Astrocyte of the cerebellum (primary cell): ENCODE measurements around the gene AIFM2.
"Not testable (repeated sequence)": the region's sequence is repeated elsewhere in the genome, so short reads cannot be mapped to it uniquely, and the experiment has no call there.

ENCODE experiments used
- DNase-seq: peaks from one replicate; pipeline ENCODE4 v3.0.0-alpha.2; 2011; ENCODE audit warnings: low read depth
- H3K4me3 ChIP-seq: 2 replicates; pipeline ENCODE4 v1.5.1; 2011; ENCODE audit warnings: mild to moderate bottlenecking, low read depth, low read length, moderate library complexity
- in situ Hi-C: cut with HindIII; loops from 2 replicates; pipeline ENCODE4 v1.10.0; 2017; ENCODE audit warnings: low sequenced_read_pairs
- TF ChIP-seq, protein P1 (sequence below): IDR thresholded peaks from 2 replicates; pipeline ENCODE4 v1.5.1; 2012; ENCODE audit warnings: low read length, low read depth, moderate library complexity, mild to moderate bottlenecking; ENCODE audit errors: missing control alignments

Gene AIFM2

DNA sequence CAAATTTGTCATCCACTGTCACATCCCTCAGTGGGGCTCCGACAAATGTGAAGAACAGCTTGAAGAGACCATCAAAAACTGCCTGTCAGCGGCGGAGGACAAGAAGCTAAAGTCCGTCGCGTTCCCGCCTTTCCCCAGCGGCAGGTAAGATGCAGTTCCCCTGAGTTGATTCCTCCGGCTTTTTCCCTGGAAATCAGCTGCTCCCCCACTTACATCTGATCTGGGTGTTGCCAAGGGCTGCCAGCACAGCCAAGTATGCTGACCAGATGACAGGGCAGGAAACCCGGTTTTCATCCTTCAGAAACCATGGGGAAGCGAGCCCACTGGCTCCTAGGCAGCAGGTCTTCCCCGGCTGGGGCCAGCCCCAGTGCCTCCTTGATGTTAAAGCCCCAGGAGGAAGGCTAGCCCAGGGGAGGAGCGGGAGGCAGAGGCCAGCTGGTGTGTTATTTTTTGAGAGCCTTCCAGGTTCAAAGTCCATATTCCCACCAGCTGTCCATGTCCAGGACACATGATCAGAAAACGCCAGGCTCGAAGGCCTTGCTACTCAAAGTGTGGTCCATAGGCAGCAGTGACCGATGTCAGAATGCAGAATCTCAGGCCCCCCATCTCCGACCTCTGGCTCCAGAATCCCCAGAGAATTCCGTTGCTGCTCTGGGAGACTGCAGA lies 23.4 kb downstream of the AIFM2 start:
- in situ Hi-C loops, result no loop called here
- H3K4me3 ChIP-seq, result no peak overlapping the region
- DNase-seq, result no peak
- TF ChIP-seq, protein P1, sequence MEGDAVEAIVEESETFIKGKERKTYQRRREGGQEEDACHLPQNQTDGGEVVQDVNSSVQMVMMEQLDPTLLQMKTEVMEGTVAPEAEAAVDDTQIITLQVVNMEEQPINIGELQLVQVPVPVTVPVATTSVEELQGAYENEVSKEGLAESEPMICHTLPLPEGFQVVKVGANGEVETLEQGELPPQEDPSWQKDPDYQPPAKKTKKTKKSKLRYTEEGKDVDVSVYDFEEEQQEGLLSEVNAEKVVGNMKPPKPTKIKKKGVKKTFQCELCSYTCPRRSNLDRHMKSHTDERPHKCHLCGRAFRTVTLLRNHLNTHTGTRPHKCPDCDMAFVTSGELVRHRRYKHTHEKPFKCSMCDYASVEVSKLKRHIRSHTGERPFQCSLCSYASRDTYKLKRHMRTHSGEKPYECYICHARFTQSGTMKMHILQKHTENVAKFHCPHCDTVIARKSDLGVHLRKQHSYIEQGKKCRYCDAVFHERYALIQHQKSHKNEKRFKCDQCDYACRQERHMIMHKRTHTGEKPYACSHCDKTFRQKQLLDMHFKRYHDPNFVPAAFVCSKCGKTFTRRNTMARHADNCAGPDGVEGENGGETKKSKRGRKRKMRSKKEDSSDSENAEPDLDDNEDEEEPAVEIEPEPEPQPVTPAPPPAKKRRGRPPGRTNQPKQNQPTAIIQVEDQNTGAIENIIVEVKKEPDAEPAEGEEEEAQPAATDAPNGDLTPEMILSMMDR, result no peak

DNA sequence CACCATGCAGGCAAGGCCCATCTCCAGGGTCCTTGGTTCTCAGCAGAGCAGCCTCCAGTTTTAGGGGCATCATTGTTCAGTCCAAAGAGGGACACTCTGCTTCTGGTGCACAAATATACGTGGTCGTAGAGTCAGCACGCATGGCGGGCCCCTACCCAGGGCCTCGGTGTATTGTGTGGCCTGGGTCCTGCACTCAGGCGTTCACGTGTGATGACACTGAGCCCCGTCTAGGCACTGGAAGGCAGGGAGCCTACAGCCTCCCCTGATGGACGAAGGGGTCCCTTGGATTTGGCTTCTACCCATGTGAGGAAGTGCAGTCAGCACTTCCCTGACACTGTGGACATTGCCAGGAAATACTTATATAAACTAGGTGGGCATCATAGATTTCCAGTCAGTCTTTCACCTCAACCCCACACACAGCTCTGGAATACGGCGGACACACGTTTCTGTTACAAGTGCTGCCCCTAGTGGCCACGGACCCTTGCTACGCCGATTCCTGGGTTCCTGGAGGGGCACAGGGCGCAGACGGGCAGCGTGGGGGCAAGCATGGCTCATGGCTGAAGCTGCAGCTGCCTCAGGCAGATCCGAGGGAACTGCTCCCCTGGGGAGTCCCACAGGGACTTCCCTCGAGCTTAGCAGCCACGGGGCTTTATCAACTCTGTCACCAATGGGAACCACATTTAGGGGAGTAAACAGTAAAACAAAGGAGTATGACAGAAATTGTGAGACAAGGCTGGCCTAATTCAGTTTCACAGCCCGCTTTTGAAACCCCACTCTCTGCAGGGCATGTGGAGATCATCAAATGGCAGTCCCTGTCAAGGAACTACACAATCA lies 25.4 kb downstream of the AIFM2 start:
- TF ChIP-seq, protein P1, result peak; percentile 44
- no peak for DNase-seq
- H3K4me3 ChIP-seq, result no peak overlapping the region
- in situ Hi-C loops, result no loop called here

DNA sequence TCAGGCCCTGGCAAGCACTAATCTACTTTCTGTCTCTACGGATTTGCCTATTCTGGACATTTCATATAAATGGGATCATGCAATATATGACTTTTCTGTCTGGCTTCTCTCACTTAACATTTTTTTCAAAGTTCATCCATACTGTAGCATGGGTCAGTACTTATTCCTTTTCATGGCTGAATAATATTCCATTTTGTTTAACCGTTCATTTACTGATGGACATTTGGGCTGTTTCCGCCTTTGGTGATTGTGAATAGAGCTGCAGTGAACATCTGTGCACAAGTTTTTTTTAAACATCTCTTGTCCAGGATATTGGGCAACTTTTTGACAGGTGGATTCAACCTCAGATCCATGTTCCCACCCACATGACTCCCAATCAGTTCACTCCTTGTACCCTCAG lies 31.0 kb downstream of the AIFM2 start:
- TF ChIP-seq, protein P1, result no peak
- no peak for DNase-seq
- no peak overlapping the region for H3K4me3 ChIP-seq
- in situ Hi-C loops, result no loop called here

DNA sequence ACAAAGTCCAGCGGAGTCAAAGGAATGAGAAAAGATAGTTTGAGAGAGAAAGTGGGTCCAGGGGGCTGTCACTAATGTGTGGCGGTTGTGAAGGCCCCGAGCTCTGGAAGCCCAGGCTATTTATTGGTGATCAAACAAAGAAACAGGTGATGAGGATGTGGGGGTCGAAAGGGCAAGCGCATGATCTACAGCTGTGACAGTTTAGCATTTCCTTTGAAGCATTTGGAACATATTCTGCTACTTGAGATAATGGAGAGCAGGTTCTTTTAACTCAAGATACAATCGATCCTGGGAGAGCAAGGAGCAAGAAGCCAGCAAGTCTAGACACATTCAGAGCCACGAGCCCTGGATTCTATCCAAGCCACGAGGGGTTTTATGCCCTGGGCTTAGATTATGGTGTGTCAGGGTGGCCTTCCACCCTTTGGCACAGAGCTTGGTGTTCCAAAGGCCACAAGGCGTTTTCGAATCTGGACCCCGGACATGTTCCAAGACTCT lies 31.5 kb downstream of the AIFM2 start:
- H3K4me3 ChIP-seq, in situ Hi-C loops, DNase-seq: not testable (repeated sequence)

DNA sequence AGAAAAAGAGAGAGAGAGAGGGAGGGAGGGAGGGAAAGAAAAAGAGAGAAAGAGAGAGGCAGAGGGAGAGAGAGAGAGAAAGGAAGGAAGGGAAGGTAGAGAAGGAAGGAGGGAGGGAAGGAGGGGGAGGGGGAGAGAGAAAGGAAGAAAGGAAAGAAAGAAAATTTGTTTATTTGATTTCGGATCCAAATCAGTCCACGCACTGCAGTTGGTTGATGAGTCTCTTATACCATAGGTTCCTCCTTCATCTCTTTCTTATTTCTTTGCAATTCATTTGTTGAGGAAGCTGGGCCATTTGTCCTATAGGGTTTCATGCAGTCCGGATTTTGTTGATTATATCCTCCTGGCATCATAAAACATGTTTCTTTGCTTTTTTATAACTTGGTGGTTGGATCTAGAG lies 34.4 kb downstream of the AIFM2 start:
- in situ Hi-C loops, result no loop called here
- DNase-seq, result no peak
- TF ChIP-seq, protein P1, result no peak
- no peak overlapping the region for H3K4me3 ChIP-seq

DNA sequence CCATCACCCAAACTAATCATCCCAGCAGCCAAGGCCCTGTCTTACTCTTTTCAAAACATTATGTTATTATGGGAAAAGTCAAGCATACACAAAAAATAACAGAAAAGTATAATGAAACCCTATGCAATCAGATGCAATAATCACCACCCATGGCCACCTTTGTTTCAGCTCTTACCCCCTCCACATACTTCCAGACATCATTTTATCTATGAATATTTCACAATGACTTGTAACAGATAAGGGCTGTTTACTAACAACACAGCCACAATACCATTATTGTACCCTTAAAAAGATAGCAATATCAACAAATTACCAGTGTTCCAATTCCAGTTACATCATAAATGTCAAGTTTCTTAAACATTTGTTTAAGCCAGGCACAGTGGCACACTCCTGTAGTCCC lies 35.2 kb downstream of the AIFM2 start:
- DNase-seq, result no peak
- in situ Hi-C loops, result no loop called here
- TF ChIP-seq, protein P1, result no peak

DNA sequence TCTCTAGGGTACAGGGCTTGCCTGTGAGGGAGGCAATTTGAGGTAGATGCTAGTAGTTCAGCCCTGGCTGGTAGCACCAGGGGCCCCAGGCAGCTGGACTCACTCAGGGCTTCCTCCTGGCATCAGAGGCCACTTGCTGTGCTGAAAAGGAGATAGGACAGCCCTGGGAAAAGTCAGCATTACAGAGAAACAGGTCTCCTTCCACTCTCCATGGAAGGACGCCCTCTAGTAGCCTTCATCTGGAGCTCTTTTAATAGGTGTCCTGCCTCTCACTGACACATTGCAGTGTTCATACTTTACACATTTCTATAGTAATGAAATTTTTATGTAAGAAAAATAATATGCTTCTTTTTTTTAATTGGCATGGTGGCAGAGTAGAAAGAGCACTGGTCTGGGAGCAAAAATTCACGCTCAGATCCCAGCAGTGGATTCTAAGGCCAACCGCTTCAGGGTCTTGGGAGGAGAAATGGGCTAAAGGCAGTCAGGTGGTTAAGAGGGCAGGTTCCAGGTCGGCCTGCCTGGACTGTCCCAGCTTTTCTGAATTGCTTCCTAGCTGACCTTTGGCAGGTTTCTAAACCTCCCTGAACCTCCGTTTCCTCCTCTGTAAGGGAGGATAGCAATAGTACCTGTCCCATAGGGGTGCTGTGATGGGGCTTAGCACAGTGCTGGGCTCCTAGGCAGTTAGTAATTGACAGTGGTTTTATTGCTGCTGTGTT lies 35.8 kb downstream of the AIFM2 start:
- in situ Hi-C loops, result no loop called here
- no peak for DNase-seq
- TF ChIP-seq, protein P1, result no peak
- H3K4me3 ChIP-seq, result no peak overlapping the region

More for the DNA sequence above, 35.2 kb downstream of the AIFM2 start:
- no peak overlapping the region for H3K4me3 ChIP-seq
